Measurements from ENCODE around the gene TRPM8. TPM values are rescaled to one million over a fixed set of nuclear protein-coding genes. Genes with fewer than 3 reads are reported as not detected.

The TRPM8 gene
- total RNA-seq, 1 donor from 2014 or later: not detected

GRCh38 chr2:234066587-234066986 is 149.4 kb downstream of the TRPM8 start:
- no peak overlapping the region for H3K27ac ChIP-seq
- H3K27me3 ChIP-seq: no peaks in the 10 kb centered on the region
- intact Hi-C loops (cut with DNase I): no loop called here
- no peak overlapping the region for H3K4me3 ChIP-seq
- DNase-seq (ENCODE audit: low spot score in 2 of 2): no peak
- no peaks in the 10 kb centered on the region for H3K9me3 ChIP-seq
- TF ChIP-seq CTCF (IDR thresholded peaks at IDR 0.05): no peak
- H3K36me3 ChIP-seq: no peaks in the 10 kb centered on the region
- H3K4me1 ChIP-seq: no peaks in the 10 kb centered on the region

Other genes starting within 250 kb of the TRPM8 start
- gene UGT1A9, start 245.5 kb upstream of the TRPM8 start, total RNA-seq: not detected
- gene UGT1A7, start 235.5 kb upstream of the TRPM8 start, total RNA-seq: not detected
- 10.6 TPM for gene UGT1A6, start 224.5 kb upstream of the TRPM8 start, total RNA-seq
- not detected for gene UGT1A5, start 204.5 kb upstream of the TRPM8 start, total RNA-seq
- gene UGT1A4, start 198.6 kb upstream of the TRPM8 start, total RNA-seq: not detected
- gene UGT1A3, start 188.3 kb upstream of the TRPM8 start, total RNA-seq: not detected
- not detected for gene UGT1A1, start 157.1 kb upstream of the TRPM8 start, total RNA-seq
- not detected for gene MROH2A, start 139.0 kb upstream of the TRPM8 start, total RNA-seq
- gene HJURP, start 62.8 kb upstream of the TRPM8 start, total RNA-seq: not detected
- not detected for gene SPP2, start 133.3 kb downstream of the TRPM8 start, total RNA-seq

All from ascending aorta (tissue), 2 donors.